HEK293 (cell line): Measurements from ENCODE around the gene CMTM1.

Experiments
- CTCF ChIA-PET: fragments of 350-600 bp; formaldehyde crosslinking; extraction: SDS; loops from one replicate; lab custom pipeline; 2021; ENCODE audit warnings: antibody characterized with exemption; lab: Yijun Ruan, JAX
- POLR2A ChIA-PET: fragments of 300-600 bp; formaldehyde crosslinking; extraction: SDS; loops from one replicate; lab custom pipeline; 2020; ENCODE audit warnings: antibody characterized with exemption, inconsistent platforms; lab: Yijun Ruan, JAX
- H3K27ac ChIP-seq: fragments of 200-500 bp; sonication (Bioruptor generic); 2 replicates; pipeline ENCODE4 v1.5.1; 2014; ENCODE audit warnings: low read depth, low read length, control low read depth, inconsistent platforms; ENCODE audit errors: extremely low read depth
- H3K36me3 ChIP-seq, 2 experiments: fragments of 200-500 bp in 1 of 2; sonication (Bioruptor generic) in 1 of 2; 1 replicate in 1 of 2; 2 replicates in 1 of 2; pipeline ENCODE4 v1.5.1; 2014 to 2017; ENCODE audit warnings: inconsistent platforms in 2 of 2, low read length in 2 of 2; ENCODE audit not compliant: control insufficient read depth in 2 of 2, insufficient read depth in 1 of 2
- H3K4me1 ChIP-seq: fragments of 200-500 bp; sonication (Bioruptor generic); 2 replicates; pipeline ENCODE4 v1.5.1; 2014; ENCODE audit warnings: mild to moderate bottlenecking, low read length, inconsistent platforms; ENCODE audit not compliant: control insufficient read depth, insufficient read depth
- H3K4me3 ChIP-seq: 2 replicates; pipeline ENCODE4 v1.5.1; 2011; ENCODE audit warnings: low read depth, mild to moderate bottlenecking, control low read depth, low read length, moderate library complexity
- H3K9me3 ChIP-seq: fragments of 200-500 bp; sonication (Bioruptor generic); 2 replicates; pipeline ENCODE4 v1.5.1; 2014; ENCODE audit warnings: low read depth, low read length, inconsistent platforms; ENCODE audit not compliant: control insufficient read depth, insufficient read depth
- IKZF3 ChIP-seq: fragments of 450-650 bp; IDR thresholded peaks from 2 replicates; pipeline ENCODE4 v1.5.0; 2018; ENCODE audit warnings: missing biosample characterization, mild to moderate bottlenecking, missing genetic modification characterization, moderate library complexity
- KLF9 ChIP-seq: fragments of 450-650 bp; formaldehyde crosslinking; IDR thresholded peaks from 2 replicates; pipeline ENCODE4 v1.5.1; 2016; ENCODE audit warnings: missing biosample characterization, missing genetic modification characterization, low read depth
- SALL2 ChIP-seq: fragments of 450-650 bp; formaldehyde crosslinking; IDR thresholded peaks from 2 replicates; pipeline ENCODE4 v1.5.0; 2017; ENCODE audit warnings: missing biosample characterization, mild to moderate bottlenecking, missing genetic modification characterization, borderline replicate concordance
- SCRT2 ChIP-seq: fragments of 450-650 bp; formaldehyde crosslinking; IDR thresholded peaks from 2 replicates; pipeline ENCODE4 v1.5.1; 2016; ENCODE audit warnings: missing biosample characterization, missing genetic modification characterization
- YY1 ChIP-seq: fragments of 450-650 bp; formaldehyde crosslinking; IDR thresholded peaks from 2 replicates; pipeline ENCODE4 v1.5.1; 2018; ENCODE audit warnings: missing biosample characterization, missing genetic modification characterization
- ZBTB21 ChIP-seq: fragments of 450-650 bp; formaldehyde crosslinking; IDR thresholded peaks from 2 replicates; pipeline ENCODE4 v1.5.1; 2017; ENCODE audit warnings: missing biosample characterization, missing genetic modification characterization
- ZBTB7A ChIP-seq: fragments of 450-650 bp; formaldehyde crosslinking; IDR thresholded peaks from 2 replicates; pipeline ENCODE4 v1.5.1; 2016; ENCODE audit warnings: low read depth, missing biosample characterization, missing genetic modification characterization
- ZIC2 ChIP-seq: fragments of 450-650 bp; formaldehyde crosslinking; IDR thresholded peaks from 2 replicates; pipeline ENCODE4 v1.5.1; 2016; ENCODE audit warnings: missing biosample characterization, missing genetic modification characterization
- ZNF114 ChIP-seq: fragments of 450-650 bp; formaldehyde crosslinking; IDR thresholded peaks from 2 replicates; pipeline ENCODE4 v1.5.0; 2017; ENCODE audit warnings: missing biosample characterization, missing genetic modification characterization
- ZNF248 ChIP-seq: fragments of 450-650 bp; formaldehyde crosslinking; IDR thresholded peaks from 2 replicates; pipeline ENCODE4 v1.5.1; 2017; ENCODE audit warnings: missing biosample characterization, missing genetic modification characterization
- ZNF37A ChIP-seq: fragments of 450-650 bp; IDR thresholded peaks from 2 replicates; pipeline ENCODE4 v1.5.1; 2018; ENCODE audit warnings: missing biosample characterization, missing genetic modification characterization
- ZNF548 ChIP-seq: fragments of 450-650 bp; formaldehyde crosslinking; IDR thresholded peaks from 2 replicates; pipeline ENCODE4 v1.5.1; 2016; ENCODE audit warnings: missing biosample characterization, missing genetic modification characterization
- ZNF629 ChIP-seq: fragments of 450-650 bp; formaldehyde crosslinking; IDR thresholded peaks from 2 replicates; pipeline ENCODE4 v1.5.1; 2017; ENCODE audit warnings: missing biosample characterization, missing genetic modification characterization
- ZNF658 ChIP-seq: fragments of 450-650 bp; formaldehyde crosslinking; IDR thresholded peaks from 2 replicates; pipeline ENCODE4; 2016; ENCODE audit warnings: missing biosample characterization, missing genetic modification characterization
- ZNF76 ChIP-seq: fragments of 450-650 bp; formaldehyde crosslinking; IDR thresholded peaks from 2 replicates; pipeline ENCODE4; 2016; ENCODE audit warnings: low read depth, missing biosample characterization, missing genetic modification characterization, borderline replicate concordance
- ZNF785 ChIP-seq: fragments of 450-650 bp; formaldehyde crosslinking; IDR thresholded peaks from 2 replicates; pipeline ENCODE4 v1.5.1; 2016; ENCODE audit warnings: missing biosample characterization, missing genetic modification characterization
- ZNF792 ChIP-seq: fragments of 450-650 bp; formaldehyde crosslinking; IDR thresholded peaks from 2 replicates; pipeline ENCODE4 v1.5.1; 2016; ENCODE audit warnings: missing biosample characterization, missing genetic modification characterization
- TF ChIP-seq, protein P1 (sequence below): fragments of 450-650 bp; formaldehyde crosslinking; IDR thresholded peaks from 2 replicates; pipeline ENCODE4 v1.5.1; 2016; ENCODE audit warnings: missing biosample characterization, missing genetic modification characterization
- TF ChIP-seq, protein P2 (sequence below): fragments of 450-650 bp; formaldehyde crosslinking; IDR thresholded peaks from 2 replicates; pipeline ENCODE4 v1.5.1; 2016; ENCODE audit warnings: missing biosample characterization, missing genetic modification characterization
- TF ChIP-seq, protein P3 (sequence below): fragments of 450-650 bp; formaldehyde crosslinking; IDR thresholded peaks from 2 replicates; pipeline ENCODE4 v1.5.1; 2017; ENCODE audit warnings: missing biosample characterization, mild to moderate bottlenecking, missing genetic modification characterization, moderate library complexity
- TF ChIP-seq, protein P4 (sequence below): fragments of 450-650 bp; formaldehyde crosslinking; IDR thresholded peaks from 2 replicates; pipeline ENCODE4 v1.5.1; 2017; ENCODE audit warnings: missing biosample characterization, missing genetic modification characterization

The CMTM1 gene

DNA sequence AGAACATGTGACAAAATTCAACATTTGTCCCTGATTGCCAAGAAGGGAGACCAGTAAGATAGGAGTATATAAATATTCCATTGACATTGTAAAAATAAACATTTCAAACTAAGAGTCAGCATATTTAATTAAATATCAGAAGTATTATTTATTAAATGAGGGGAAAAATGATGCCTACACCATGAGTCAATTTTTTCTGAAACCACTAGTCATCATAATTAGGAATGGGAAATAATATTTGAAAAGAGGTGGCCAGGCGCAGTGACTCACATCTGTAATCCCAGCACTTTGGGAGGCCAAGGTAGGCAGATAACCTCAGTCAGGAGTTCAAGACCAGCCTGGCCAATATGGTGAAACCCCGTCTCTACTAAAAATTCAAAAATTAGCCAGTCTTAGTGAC, 2.1 kb downstream of the CMTM1 start:
- H3K9me3 ChIP-seq: no peaks in the 10 kb centered on the region
- H3K36me3 ChIP-seq: peaks cover 5 to 38% of the 10 kb centered on the region in 2 experiments; a peak in 2 of 3 replicates
- TF ChIP-seq ZNF76 (tag by site-specific recombination) (no peak), SALL2 (tag by site-specific recombination) (no peak), ZNF114 (no peak), KLF9 (tag by site-specific recombination) (no peak), ZNF658 (tag by site-specific recombination) (no peak), ZIC2 (tag by site-specific recombination) (no peak), ZNF548 (tag by site-specific recombination) (no peak), ZNF785 (tag by site-specific recombination) (no peak), SCRT2 (tag by site-specific recombination) (no peak), ZNF248 (tag by site-specific recombination) (no peak), YY1 (tag by site-specific recombination) (no peak), IKZF3 (tag by site-specific recombination) (no peak), ZBTB21 (tag by site-specific recombination) (no peak), ZNF37A (tag by site-specific recombination) (no peak)
- TF ChIP-seq, protein P1, sequence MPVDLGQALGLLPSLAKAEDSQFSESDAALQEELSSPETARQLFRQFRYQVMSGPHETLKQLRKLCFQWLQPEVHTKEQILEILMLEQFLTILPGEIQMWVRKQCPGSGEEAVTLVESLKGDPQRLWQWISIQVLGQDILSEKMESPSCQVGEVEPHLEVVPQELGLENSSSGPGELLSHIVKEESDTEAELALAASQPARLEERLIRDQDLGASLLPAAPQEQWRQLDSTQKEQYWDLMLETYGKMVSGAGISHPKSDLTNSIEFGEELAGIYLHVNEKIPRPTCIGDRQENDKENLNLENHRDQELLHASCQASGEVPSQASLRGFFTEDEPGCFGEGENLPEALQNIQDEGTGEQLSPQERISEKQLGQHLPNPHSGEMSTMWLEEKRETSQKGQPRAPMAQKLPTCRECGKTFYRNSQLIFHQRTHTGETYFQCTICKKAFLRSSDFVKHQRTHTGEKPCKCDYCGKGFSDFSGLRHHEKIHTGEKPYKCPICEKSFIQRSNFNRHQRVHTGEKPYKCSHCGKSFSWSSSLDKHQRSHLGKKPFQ (tag by site-specific recombination): no peak
- TF ChIP-seq, protein P2, sequence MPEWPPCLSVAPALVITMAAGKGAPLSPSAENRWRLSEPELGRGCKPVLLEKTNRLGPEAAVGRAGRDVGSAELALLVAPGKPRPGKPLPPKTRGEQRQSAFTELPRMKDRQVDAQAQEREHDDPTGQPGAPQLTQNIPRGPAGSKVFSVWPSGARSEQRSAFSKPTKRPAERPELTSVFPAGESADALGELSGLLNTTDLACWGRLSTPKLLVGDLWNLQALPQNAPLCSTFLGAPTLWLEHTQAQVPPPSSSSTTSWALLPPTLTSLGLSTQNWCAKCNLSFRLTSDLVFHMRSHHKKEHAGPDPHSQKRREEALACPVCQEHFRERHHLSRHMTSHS: no peak
- TF ChIP-seq, protein P3, sequence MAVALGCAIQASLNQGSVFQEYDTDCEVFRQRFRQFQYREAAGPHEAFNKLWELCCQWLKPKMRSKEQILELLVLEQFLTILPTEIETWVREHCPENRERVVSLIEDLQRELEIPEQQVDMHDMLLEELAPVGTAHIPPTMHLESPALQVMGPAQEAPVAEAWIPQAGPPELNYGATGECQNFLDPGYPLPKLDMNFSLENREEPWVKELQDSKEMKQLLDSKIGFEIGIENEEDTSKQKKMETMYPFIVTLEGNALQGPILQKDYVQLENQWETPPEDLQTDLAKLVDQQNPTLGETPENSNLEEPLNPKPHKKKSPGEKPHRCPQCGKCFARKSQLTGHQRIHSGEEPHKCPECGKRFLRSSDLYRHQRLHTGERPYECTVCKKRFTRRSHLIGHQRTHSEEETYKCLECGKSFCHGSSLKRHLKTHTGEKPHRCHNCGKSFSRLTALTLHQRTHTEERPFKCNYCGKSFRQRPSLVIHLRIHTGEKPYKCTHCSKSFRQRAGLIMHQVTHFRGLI (tag by site-specific recombination): no peak
- ChIA-PET POLR2A (no interaction called here), CTCF (no interaction called here)
- no peak overlapping the region for H3K4me3 ChIP-seq
- peaks cover 9% of the 10 kb centered on the region for H3K4me1 ChIP-seq
- no peak overlapping the region for H3K27ac ChIP-seq

DNA sequence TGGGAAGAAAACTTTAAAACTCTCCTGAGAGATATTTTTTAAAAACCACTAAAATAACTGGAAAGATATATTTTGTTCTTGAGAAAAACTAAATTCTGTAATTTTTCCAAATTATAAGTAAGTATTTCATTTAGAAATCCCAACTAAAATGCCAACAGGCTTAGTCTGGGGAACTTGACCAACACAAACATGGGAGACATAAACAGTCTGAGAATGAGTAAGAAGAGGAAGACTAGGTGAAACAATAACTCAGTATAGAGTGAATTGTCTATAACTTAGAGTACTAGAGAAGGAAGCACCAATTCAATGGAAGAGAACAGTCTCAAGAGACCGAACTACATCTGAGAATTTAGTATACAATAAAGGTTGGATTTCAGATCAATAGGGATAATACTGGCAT, 2.9 kb downstream of the CMTM1 start:
- Histone ChIP-seq H3K36me3 (peaks cover 5 to 30% of the 10 kb centered on the region in 2 experiments; a peak in 2 of 3 replicates), H3K27ac (no peak overlapping the region)
- POLR2A ChIA-PET: no interaction called here
- TF ChIP-seq ZNF114 (no peak), ZNF792 (tag by site-specific recombination) (no peak)
- TF ChIP-seq, all 188 proteins: peak for 0
- H3K4me3 ChIP-seq: no peak overlapping the region
- no peaks in the 10 kb centered on the region for H3K9me3 ChIP-seq
- H3K4me1 ChIP-seq: peaks cover 9% of the 10 kb centered on the region
- CTCF ChIA-PET: interaction anchor here (0.6 kb wide), 1 partner anchor 311 kb away, joined by 7 read pairs; the partner anchor contains the start of gene PDP2

DNA sequence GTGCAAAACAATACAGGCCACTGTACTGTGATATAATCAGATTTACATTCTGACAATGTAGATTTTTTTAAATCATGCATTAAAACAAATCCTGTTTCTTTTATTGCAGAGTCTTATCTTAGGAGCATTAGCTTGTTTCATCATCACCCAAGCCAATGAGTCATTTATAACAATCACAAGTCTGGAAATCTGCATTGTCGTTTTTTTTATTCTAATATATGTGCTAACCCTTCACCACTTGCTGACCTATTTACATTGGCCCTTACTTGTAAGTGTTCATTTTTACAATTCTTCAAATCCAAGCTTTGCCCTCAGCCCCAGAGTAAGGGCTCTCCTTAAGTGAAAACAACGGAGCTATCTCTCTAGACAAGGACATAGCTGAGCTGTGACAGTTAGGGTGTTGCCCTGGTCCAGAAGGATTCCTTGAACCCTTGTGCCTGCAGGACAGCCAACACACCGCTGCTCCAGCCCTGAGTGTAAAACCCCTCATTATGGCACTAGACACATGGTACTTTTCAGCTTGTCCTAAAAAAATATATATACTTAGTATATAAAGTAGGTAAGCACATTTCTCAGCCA, 3.7 kb downstream of the CMTM1 start:
- CTCF ChIA-PET: interaction anchor here (0.6 to 1.2 kb wide), 3 partner anchors 16 to 298 kb away, joined by 3 read pairs; no protein-coding TSS in a partner anchor
- no peak overlapping the region for H3K27ac ChIP-seq
- peaks cover 5 to 24% of the 10 kb centered on the region in 2 experiments; a peak in 2 of 3 replicates for H3K36me3 ChIP-seq
- peaks cover 9% of the 10 kb centered on the region for H3K4me1 ChIP-seq
- no peaks in the 10 kb centered on the region for H3K9me3 ChIP-seq
- no peak overlapping the region for H3K4me3 ChIP-seq
- TF ChIP-seq ZBTB7A (tag by site-specific recombination) (no peak), ZNF629 (0 out of 2 replicates have a peak, but pooled peaks have one; percentile 15), ZNF785 (tag by site-specific recombination) (no peak)
- TF ChIP-seq, protein P4, sequence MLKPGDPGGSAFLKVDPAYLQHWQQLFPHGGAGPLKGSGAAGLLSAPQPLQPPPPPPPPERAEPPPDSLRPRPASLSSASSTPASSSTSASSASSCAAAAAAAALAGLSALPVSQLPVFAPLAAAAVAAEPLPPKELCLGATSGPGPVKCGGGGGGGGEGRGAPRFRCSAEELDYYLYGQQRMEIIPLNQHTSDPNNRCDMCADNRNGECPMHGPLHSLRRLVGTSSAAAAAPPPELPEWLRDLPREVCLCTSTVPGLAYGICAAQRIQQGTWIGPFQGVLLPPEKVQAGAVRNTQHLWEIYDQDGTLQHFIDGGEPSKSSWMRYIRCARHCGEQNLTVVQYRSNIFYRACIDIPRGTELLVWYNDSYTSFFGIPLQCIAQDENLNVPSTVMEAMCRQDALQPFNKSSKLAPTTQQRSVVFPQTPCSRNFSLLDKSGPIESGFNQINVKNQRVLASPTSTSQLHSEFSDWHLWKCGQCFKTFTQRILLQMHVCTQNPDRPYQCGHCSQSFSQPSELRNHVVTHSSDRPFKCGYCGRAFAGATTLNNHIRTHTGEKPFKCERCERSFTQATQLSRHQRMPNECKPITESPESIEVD (tag by site-specific recombination): peak; percentile 28; the same call in 1 of the 2 replicates
- TF ChIP-seq, all 188 proteins: peak for 2
- POLR2A ChIA-PET: interaction anchor here (0.7 kb wide), 1 partner anchor 9 kb away, joined by 4 read pairs; the partner anchor contains the start of gene CMTM2
